Heart right ventricle (tissue), 16 donors: ENCODE measurements around the gene SERPINE2. TPM values are rescaled to one million over a fixed set of nuclear protein-coding genes. Genes with fewer than 3 reads are reported as not detected.

ENCODE experiments used
- ATAC-seq, 8 donors: fragments of 200-7000 bp; cut with Tn5 transposase; one replicate each; pipeline ENCODE4 v1.9.1; 2020; ENCODE audit warnings: mild to moderate bottlenecking in 8 of 8, moderate library complexity in 8 of 8, moderate number of reproducible peaks in 1 of 8
- DNase-seq, 2 donors: peaks; one replicate each; pipeline ENCODE4 v3.0.0-alpha.2; 2020
- H3K27ac ChIP-seq, 10 donors: fragments of 200-600 bp; sonication (generic) in 2 of 10; one replicate each; pipeline versions ENCODE4 v1.5.0 to v1.8.0; 2020 to 2022; ENCODE audit warnings: mild to moderate bottlenecking in 3 of 10
- H3K27me3 ChIP-seq, 7 donors: fragments of 200-600 bp; one replicate each; pipeline ENCODE4 v1.8.0; 2021 to 2022; ENCODE audit warnings: mild to moderate bottlenecking in 2 of 7
- H3K36me3 ChIP-seq, 9 donors: fragments of 200-600 bp; sonication (generic) in 1 of 9; one replicate each; pipeline versions ENCODE4 v1.5.0 to v1.8.0; 2020 to 2022; ENCODE audit warnings: mild to moderate bottlenecking in 2 of 9
- H3K4me1 ChIP-seq, 9 donors: fragments of 200-600 bp; sonication (generic) in 1 of 9; one replicate each; pipeline versions ENCODE4 v1.5.0 to v1.8.0; 2020 to 2022; ENCODE audit warnings: mild to moderate bottlenecking in 4 of 9
- H3K4me3 ChIP-seq, 10 donors: fragments of 200-600 bp; sonication (generic) in 2 of 10; one replicate each; pipeline versions ENCODE4 v1.5.0 to v1.8.0; 2020 to 2022; ENCODE audit warnings: mild to moderate bottlenecking in 7 of 10, moderate library complexity in 2 of 10
- H3K9me3 ChIP-seq, 11 donors: fragments of 200-600 bp in 10 of 11; sonication (generic) in 2 of 11; one replicate each; pipeline versions ENCODE4 v1.5.0 to v1.8.0; 2013 to 2022; ENCODE audit warnings: mild to moderate bottlenecking in 2 of 11, control low read depth in 1 of 11, moderate library complexity in 1 of 11
- WGBS, 2 donors: extraction: QIAGEN DNeasy Blood & Tissue Kit; methylation state at CpG; one replicate each; pipeline ENCODE4 v1.1.7; 2013; ENCODE audit warnings: inconsistent platforms in 1 of 2; 5-methylcytosine and 5-hydroxymethylcytosine counted together
- intact Hi-C, 10 donors: fragments of 100-400 bp; cut with DNase I; formaldehyde crosslinking; loops; one replicate each; pipeline versions ENCODE4 v1.11.1 to v1.14.2; 2022
- polyA plus RNA-seq, 2 donors: library from polyadenylated mRNA; stranded (reverse); fragments of 200-250 nt; gene quantifications; one replicate each; pipeline ENCODE4 v1.2.3, GENCODE V29; 2013
- total RNA-seq, 10 donors: library from RNA; stranded (reverse); fragmentation: NEBNext Ultra II Directional in 3 of 10; extraction: Animal tissue kit (Norgen Biotek cat#: 25700) in 3 of 10; gene quantifications; one replicate each; pipeline versions ENCODE4 v1.2.1 to v1.2.4, GENCODE V29; 2021 to 2023
- TF ChIP-seq, protein P1 (sequence below), 9 donors: fragments of 200-600 bp; sonication (generic) in 2 of 9; IDR thresholded peaks; one replicate each; pipeline versions ENCODE4 v1.5.0 to v1.8.0; 2021 to 2022; ENCODE audit warnings: antibody characterized with exemption in 9 of 9, mild to moderate bottlenecking in 5 of 9, moderate library complexity in 1 of 9
- donor health status: Arrhythmogenic right ventricular cardiomyopathy.
- donor health status: ischemic (EF 13 %, LVEDD 7.1; RV severe dilation, severe dysfunction).
- donor health status: healthy with polysubstance abuse.
- donor health status: DM: no; HTN: yes; CAD: no.
- donor health status: DM: no; HTN: no; CAD: no.
- donor health status: ischemic (EF 25% LVEDD 6.9; RV normal size, moderate dysfunction).
- donor health status: ischemic (EF 25% LVEDD 5.7; RV mildly dilated, moderate dysfunction).
- donor health status: healthy.
- donor health status: DM: yes; HTN: yes; CAD: no.
- donor health status: Ischemic cardiomyopathy.
- donor health status: ischemic (EF 35%, LVEDD 5.7; RV mildly dilated, moderate dysfunction).
- donor health status: nonischemic (EF 11% LVEDD 7.7; RV severe dilation, severe dysfunction).
- donor health status: DM: yes; HTN: yes; CAD: no.
- donor health status: PGD.
- donor health status: ischemic (EF 29% LVEDD 5.4; RV normal size, mild dysfunction).
- donor health status: nonischemic (EF 23%, LVEDD 6.1; RV moderate dilation, normal function).

SERPINE2 gene
- total and polyA plus RNA-seq, 12 donors = 5.3 to 56.6 (median 19.7) TPM

DNA sequence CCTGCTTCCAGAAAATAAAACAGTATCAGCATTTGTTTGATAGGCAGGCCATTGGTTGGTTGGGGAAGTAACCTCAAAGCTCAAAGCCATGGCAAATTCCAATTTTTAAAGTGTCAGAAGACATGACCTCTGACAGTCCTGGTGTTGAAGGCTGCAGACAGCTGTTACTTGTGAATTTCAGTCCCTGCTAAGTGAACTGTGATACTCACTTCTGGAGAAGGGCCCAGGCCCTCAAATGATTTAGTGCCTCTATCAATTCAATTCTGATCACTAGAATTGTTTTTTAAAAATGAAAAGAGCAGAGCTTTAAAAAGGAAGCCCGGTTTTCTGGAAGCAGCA is 58.7 kb downstream of the SERPINE2 start:
- H3K36me3 ChIP-seq = peaks cover 0 to 81% (median 0%) of the 10 kb centered on the region in 9 donors
- no peaks in the 10 kb centered on the region for H3K27me3 ChIP-seq
- TF ChIP-seq, protein P1, sequence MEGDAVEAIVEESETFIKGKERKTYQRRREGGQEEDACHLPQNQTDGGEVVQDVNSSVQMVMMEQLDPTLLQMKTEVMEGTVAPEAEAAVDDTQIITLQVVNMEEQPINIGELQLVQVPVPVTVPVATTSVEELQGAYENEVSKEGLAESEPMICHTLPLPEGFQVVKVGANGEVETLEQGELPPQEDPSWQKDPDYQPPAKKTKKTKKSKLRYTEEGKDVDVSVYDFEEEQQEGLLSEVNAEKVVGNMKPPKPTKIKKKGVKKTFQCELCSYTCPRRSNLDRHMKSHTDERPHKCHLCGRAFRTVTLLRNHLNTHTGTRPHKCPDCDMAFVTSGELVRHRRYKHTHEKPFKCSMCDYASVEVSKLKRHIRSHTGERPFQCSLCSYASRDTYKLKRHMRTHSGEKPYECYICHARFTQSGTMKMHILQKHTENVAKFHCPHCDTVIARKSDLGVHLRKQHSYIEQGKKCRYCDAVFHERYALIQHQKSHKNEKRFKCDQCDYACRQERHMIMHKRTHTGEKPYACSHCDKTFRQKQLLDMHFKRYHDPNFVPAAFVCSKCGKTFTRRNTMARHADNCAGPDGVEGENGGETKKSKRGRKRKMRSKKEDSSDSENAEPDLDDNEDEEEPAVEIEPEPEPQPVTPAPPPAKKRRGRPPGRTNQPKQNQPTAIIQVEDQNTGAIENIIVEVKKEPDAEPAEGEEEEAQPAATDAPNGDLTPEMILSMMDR (IDR thresholded peaks at IDR 0.05) = no peak
- intact Hi-C loops = no loop called here
- no peaks in the 10 kb centered on the region for H3K4me1 ChIP-seq
- H3K27ac ChIP-seq = no peak overlapping the region
- no peak overlapping the region for H3K4me3 ChIP-seq
- DNase-seq (no peak), ATAC-seq (no peak)
- WGBS, 2 donors = 83 to 88% methylated on average over 1 of the region's 1 CpG
- H3K9me3 ChIP-seq = no peaks in the 10 kb centered on the region

DNA sequence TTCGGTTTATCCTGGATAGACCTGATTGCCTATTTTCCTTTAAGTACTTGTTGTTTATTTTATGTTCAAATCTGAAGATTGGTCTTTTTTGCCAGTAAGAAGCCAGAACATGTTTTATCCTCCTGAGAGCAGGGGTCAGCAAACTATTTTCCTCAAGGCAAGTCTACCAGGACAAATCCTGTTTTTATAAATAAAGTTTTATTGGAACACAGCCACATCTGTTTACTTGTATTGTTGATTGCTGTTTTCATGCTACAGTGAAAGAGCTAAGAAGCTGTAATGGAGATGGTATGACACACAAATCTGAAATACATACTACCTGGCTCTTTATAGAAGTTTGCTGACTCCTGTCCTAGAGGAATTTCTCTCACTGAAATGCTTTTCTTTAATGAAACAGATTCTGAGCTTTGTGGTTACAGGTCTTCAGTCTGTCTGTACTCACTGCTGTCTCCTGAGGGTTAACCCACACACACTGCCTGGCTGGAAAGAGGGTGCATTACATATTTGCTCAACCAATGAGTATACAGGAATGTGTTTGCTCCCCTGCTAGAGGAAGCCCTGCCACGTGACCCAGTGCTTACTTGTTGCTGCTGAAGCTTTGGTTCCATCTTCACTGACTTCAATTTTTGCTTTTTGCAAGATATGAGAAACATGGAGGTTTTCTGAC is 59.2 kb downstream of the SERPINE2 start:
- Histone ChIP-seq H3K27me3 (no peaks in the 10 kb centered on the region), H3K36me3 (peaks cover 0 to 76% (median 0%) of the 10 kb centered on the region in 9 donors), H3K4me1 (no peaks in the 10 kb centered on the region), H3K27ac (no peak overlapping the region), H3K4me3 (no peak overlapping the region), H3K9me3 (no peaks in the 10 kb centered on the region)
- DNase-seq = no peak
- no peak for ATAC-seq
- TF ChIP-seq, protein P1 (IDR thresholded peaks at IDR 0.05) = no peak
- intact Hi-C loops = loop anchor here in 2 of 10 donors (10.0 kb wide), 2 partner anchors 385 to 655 kb away; no protein-coding TSS in a partner anchor
- WGBS, 2 donors = 81 to 82% methylated on average over 2 of the region's 2 CpGs

DNA sequence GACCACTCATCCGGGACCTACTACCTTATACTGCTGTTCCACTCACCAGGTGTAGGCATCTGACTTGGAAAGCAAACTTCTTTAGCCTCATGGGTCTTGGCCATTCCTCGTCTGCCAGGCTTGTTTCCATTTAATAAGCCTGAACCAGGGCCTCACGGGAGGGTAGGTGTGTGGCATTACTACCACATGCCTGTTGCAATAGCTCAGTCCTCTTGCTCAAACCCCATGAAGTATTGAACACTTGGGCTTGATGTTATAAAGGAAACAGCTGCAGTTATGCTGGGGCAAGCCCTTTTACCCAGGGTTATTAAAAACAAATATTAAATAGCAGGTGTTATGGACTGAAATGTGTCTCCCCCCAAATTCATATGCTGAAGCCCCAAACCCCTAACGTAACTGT is 60.6 kb downstream of the SERPINE2 start:
- Histone ChIP-seq H3K9me3 (no peaks in the 10 kb centered on the region), H3K4me3 (no peak overlapping the region), H3K36me3 (peaks cover 0 to 64% (median 0%) of the 10 kb centered on the region in 9 donors), H3K4me1 (no peaks in the 10 kb centered on the region), H3K27ac (no peak overlapping the region), H3K27me3 (no peaks in the 10 kb centered on the region)
- no peak for ATAC-seq
- WGBS, 2 donors = 87 to 93% methylated on average over 4 of the region's 4 CpGs
- intact Hi-C loops = loop anchor here in 2 of 10 donors (10.0 kb wide), 2 partner anchors 386 to 656 kb away; no protein-coding TSS in a partner anchor
- TF ChIP-seq, protein P1 (IDR thresholded peaks at IDR 0.05) = no peak
- no peak for DNase-seq

DNA sequence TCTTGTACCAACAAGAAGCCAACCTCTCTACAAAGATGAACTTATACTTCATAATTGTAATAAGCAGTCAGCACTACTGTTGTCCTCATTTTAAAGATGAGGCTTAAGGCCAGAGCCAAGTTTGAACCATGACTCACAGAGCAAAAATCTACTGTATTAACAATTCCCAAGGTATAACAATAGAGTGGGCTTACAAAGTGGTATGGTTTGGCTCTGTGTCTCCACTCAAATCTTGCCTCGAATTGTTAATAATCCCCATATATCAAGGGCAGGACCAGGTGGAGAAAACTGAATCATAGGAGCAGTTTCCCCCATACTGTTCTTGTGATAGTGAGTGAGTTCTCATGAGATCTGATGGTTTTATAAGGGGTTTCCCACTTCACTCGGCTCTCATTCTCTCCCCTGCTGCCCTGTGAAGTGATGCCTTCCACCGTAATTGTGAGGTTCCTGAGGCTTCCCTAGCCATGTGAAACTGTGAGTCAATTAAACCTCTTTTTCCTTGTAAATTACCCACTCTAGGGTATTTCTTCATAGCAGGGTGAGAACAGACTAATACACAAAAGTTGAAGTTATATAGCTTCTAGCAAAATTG is 62.4 kb downstream of the SERPINE2 start:
- no peaks in the 10 kb centered on the region for H3K9me3 ChIP-seq
- 65 to 73% methylated on average over 3 of the region's 3 CpGs for WGBS, 2 donors
- H3K4me1 ChIP-seq = no peaks in the 10 kb centered on the region
- DNase-seq = no peak
- no peak overlapping the region for H3K27ac ChIP-seq
- no peak overlapping the region for H3K4me3 ChIP-seq
- H3K27me3 ChIP-seq = no peaks in the 10 kb centered on the region
- no peak for ATAC-seq
- intact Hi-C loops = loop anchor here in 2 of 10 donors (10.0 kb wide), 2 partner anchors 388 to 658 kb away; no protein-coding TSS in a partner anchor
- H3K36me3 ChIP-seq = peaks cover 0 to 49% (median 0%) of the 10 kb centered on the region in 9 donors
- TF ChIP-seq, protein P1 (IDR thresholded peaks at IDR 0.05) = no peak
